Stimulated activated CD4-positive, alpha-beta T cell treated with anti-CD3 and anti-CD28 coated beads, Interleukin-4, amount 100 ng/mL, for 48 hours (primary cell): ENCODE results near the gene BTG3.

Source experiments
- DNase-seq, 2 donors: peaks; one replicate each; pipeline ENCODE4 v3.0.0-alpha.2; 2020; ENCODE audit warnings: low read depth in 2 of 2

Gene BTG3

DNA sequence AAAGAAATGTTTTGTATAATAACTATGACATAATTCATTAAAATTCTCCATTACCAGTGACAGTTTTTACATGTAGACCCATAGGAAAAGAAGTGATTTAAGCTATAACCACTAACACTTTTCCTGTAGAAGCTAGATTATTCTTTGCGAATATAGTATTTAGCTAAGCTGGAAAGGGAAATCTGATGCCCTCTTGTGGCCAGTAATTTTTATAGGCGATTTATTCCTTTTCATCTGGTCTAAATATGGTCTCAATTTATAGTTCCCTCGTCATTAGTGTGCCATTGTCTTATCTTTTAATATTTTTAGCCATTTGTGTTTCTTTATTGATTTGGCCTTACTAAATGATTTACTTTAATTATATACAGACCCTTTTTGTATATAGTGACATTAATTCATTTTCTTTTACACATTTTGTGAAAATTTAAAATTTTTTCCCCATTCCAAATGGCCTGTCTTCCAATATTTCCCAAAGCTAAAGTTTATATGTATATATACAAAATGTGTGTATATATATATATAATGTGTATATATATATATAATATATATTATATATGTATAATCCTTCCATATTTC, 26.7 kb downstream of the BTG3 start:
- no peak for DNase-seq

DNA sequence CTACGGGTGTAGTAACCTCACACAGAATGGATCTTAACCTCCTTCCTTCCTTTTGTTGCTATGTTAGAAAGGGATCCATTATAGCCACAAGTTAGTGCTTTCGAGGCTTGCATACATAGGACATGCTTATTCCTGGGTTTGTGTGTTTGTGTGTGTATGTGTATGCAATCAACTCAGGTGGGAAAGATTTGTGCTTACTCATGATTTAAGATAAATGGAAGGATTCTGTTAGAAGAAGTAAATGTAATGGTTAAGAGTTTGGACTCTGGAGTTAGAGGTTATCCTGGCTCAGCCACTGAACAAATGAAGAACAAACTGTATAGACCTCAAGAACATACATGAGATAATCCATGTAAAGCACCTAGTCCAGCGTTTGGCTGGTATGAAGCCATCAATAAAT, 28.8 kb downstream of the BTG3 start:
- no peak for DNase-seq

DNA sequence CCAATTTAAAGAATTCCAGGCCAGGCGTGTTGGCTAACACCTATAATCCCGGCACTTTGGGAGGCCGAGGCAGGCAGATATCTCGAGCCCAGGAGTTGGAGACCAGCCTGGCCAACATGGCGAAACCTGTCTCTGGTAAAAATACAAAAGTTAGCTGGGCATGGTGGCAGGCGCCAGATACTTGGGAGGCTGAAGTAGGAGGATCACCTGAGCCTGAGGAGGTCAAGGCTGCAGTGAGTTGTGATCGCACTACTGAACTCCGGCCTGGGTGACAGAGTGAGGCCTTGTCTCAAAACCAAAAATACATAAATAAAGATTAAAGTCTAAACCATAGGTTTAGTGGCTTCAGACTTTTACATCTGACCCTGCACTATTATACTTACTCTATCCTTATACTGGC, 32.4 kb downstream of the BTG3 start:
- DNase-seq = no peak

DNA sequence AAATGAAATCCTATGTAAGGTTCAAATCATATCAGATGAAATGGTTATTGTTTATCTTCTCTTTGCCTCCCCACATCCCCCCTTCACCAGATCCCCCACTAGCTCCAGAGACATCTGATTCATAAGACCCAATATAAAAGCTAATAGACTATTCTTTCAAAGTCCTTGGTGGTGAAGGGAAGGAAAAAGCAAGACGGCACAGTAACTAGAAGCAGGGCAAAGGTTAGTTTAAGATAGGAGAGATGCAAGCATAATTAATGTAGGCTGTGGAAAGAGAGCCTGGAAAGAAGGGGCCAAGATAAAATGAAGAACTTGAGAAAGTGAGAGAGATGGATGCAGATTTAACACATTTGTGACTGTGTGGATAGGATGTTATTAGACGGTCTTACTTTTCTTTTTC, 33.8 kb downstream of the BTG3 start:
- no peak for DNase-seq

DNA sequence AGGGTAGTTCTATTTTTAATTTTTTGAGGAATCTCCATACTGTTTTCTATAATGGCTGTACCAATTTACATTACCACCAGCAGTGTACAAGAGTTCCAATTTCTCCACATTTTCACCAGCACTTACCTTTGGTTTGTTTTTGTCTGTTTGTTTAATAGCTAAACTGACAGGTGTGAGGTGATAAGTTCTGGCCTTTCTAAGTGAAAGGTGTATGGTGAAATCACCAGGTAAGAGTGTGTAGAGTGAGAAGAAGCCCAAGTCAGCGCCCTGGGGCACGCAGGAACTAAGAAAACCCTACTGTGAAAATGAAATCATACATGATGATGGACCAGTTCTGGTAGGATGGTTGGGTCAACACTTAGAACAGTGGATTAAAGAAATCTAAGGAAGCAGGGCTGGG, 34.5 kb downstream of the BTG3 start:
- no peak for DNase-seq

DNA sequence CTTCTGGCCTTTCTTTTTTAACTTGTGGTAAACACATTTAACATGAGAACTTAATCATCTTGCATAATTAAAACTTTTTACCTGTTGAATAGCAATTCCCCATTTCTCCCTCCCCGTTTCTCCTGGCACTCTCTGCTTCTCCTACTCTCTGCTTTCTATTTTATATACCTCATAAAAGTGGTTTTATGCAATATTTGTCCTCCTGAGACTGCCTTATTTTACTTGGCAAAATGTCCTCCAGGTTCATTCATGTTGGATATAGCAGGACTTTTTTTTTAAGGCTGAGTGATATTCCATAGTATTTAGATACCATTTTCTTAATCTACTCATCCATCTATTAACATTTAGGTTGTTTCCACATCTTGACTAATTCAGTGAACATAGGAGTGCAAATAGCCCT, 35.0 kb downstream of the BTG3 start:
- DNase-seq = no peak

DNA sequence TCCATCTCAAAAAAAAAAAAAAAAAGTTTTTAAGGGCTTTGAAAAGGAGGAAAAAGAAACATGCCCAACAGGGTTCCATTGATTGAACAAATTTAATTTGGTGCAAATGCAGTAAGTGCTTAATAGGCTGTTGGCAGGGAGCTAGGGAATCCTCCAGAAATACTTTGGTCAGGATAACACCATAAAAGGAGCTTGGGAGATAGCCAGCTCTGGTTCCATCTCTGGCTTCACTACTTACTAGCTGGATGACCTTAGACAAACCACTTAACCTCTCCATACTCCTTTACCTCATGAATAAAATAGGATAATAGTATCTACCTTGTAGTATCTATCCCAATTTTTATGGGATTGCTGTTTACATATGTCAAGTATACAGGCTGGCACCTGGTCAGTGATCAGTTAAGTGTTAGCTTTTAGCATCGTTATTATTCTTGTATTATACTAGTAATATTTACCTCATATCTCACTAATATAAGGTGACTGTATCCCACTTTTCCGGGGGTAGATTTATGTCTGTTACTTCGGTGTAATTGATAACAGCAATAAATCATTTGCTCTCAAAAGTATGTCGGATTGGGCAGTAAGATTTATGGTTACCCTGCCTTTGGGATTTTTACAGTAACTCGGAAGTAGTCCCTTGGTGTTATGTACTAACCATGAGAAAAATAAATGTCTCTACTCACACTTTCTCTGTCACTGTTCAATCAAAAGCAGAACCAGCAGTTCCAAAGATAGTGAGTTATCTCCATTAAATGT, 36.4 kb downstream of the BTG3 start:
- no peak for DNase-seq

DNA sequence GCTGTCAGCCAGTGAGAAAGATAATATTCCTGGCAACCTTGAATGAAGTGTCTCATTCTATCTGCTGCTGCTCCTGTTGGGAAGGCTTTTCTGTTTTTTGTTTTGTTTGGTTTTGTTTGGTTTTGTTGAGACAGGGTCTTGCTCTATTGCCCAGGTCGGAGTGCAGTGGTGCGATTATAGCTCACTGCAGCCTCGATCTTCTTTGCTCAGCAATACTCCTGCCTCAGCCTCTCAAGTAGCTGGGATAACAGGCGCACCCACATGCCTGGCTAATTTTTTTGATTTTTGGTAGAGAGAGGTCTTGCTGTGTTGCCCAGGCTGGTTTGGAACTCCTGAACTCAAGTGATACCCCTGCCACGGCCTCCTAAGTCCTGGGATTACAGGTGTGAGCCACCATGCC, 37.6 kb downstream of the BTG3 start:
- DNase-seq = no peak

DNA sequence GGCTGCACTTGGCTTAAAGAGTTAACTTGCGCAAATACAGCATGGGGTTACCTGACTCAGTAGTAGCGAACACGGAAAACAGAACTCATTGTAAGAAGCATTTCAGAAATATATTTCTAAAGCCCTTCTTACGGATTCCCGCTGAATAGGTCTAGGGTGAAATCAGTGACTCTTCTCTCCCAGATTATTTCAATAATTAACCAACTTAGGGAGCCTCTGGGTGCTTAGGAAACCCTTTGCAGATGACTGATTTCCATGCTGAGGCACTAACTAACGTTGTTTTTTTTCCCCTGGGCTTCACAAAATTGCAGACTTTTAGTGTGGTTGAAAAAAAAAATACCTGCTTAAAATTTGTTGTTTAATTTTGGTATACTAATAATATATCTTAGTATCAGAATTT, 40.3 kb downstream of the BTG3 start:
- no peak for DNase-seq

DNA sequence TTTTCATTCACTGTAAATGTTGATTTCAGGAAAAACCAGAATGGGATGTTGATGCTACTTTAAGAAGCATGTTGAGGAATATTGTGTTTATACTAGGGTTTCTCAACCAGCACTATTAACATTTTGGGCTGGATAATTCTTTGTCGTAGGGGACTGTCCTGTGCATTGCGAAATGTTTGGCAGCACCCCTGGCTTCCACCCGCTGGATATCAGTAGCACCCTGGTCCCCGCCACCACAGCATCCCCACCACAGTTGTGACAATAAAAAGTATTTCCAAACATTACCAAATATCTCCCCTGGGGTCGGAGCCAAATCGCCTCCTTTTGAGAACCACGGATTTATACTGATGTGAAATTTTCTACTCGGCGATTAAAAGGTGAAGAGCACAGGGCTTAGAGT, 41.9 kb downstream of the BTG3 start:
- no peak for DNase-seq

DNA sequence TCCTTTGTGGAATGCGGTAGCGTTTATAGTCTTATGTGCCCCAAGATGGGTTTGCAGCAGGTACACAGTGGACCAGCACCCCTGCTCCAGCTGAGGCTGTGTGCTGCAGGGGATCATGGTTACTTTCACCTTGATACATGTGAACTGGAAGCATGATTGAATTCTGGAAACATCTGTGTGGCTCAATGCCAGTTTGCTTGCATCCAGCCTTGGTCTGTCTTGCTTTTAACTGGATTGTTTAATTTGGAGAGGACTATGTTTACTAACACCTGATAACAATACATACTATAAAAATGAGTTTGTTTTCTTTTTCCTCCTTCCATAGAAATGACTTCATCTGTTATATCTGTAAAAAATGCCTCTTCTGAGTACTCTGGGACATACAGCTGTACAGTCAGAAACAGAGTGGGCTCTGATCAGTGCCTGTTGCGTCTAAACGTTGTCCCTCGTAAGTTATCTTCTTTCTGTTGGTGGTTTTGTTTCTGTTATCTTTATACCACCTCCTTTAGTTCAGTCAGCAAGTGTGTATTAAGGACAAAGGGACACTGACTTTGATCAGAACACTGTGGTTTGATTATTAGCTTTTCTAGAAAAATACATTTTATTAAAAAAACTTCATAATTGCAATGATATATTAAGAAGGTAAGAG, 52.2 kb downstream of the BTG3 start:
- no peak for DNase-seq

DNA sequence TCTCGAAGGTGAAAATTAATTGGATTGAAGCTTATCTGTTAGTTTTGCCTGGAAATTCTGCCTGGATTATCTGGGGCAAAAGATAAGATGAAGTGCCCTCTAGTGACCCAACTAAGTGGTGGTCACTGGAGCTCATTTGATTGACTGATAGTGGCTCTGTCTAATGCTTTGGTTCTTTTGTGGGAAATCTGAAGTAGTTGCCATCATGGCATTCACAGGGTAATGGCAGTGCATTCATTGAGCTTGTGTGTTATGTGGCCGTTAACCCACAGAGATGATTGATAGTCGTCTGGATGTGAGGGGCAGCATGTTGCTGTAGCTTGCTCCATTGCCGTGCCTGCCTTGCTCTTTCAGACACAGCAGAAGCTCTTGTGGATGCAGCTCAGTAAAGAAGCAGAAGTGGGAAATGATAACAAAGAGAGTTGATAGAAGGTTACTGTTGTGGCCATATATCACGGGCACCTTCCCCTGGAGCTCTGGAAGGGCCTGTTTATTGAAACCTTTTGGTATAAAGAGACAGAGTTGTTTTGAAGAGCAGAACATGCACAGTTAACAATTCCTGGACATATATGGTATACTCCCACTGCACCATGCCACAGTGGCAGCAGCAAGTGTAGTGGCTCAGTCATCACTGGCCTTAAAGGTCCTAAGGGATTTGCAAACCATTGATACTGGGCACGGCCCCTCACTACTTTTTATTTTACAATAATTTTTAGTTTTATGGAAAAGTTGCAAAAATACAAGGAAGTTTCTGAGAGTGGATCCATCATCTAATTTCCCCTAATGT, 57.8 kb downstream of the BTG3 start:
- no peak for DNase-seq

DNA sequence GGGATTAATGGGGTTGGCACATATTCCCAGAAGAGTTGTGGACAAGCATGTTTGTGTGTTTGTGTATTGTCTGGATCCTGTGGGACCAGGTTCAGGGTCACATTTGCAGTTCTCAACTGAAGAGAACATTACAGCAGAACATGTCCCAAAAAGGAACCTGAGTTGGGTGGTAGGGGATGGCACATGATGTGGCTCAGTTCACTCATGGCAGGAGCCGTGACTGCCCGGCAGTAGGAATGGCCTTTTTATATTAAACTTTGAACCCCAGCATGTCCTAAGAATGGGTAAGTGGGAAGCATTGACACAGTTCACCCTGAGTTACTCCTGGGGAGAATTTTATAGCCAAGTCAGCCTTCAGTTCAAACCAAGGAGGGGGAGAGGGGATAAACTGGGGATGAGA, 58.6 kb downstream of the BTG3 start:
- DNase-seq = no peak

DNA sequence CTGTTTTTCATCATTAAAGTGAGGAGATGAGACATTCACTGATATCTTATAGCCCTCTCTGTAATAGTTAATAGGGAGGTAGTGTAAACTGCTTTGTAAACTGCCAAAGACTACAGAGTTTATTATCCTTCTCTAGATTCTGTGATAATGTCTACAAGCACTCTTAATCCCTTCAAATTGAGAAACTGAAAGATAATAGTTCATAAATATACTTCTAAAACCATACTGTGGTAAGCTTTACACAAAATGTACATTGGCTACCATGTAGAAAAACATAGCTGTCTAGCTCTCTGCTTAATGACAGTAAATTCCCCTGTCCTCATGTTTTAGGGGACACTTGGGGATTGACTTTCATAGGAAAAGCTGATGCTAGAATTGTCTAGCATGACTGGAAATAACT, 60.3 kb downstream of the BTG3 start:
- DNase-seq = no peak

DNA sequence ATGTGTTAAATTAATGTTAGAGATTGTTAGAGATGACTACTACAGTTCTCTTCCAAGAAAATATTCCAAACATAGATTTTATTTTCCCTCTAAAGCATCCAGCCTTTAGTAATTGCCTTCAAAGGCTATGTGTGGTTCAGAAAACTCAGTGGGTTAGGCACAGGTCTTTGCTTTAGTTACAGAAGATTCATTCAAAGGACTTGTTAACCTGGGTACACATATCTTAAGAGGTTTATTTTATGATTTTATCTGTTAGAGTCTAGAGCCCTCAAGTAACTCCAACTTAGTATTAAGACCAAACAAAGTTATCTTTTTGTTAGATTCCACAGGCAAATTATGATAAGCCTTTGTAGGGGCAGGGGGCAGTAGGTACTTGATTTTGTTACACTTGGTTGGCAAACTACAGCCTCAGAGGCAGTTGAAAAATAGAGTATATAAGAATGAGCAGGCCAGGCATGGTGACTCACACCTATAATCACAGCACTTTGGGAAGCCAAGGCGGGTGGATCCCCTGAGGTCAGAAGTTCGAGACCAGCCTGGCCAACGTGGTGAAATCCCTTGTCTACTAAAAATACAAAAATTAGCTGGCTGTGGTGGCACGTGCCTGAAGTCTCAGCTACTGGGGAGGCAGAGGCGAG, 61.9 kb downstream of the BTG3 start:
- no peak for DNase-seq

DNA sequence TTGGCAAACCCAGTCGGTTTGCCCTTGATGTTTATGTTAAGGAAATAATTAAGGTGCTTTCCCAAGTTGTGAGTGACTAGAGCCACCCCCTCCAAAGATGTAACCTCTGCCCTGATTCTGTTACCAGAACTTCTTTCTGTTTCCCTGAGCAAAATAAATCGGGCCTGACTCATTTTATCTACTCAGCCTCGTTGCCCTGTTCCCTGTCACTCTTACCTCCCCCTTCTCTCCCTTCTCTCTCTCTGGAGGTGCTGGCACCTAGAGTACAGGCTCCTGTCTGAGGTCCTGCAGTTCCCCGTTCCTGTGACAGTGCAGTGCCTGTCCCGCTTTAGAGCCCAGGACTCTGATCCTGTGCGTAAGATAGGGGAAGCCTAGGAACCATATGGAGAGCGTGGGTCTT, 64.4 kb downstream of the BTG3 start:
- DNase-seq = no peak

DNA sequence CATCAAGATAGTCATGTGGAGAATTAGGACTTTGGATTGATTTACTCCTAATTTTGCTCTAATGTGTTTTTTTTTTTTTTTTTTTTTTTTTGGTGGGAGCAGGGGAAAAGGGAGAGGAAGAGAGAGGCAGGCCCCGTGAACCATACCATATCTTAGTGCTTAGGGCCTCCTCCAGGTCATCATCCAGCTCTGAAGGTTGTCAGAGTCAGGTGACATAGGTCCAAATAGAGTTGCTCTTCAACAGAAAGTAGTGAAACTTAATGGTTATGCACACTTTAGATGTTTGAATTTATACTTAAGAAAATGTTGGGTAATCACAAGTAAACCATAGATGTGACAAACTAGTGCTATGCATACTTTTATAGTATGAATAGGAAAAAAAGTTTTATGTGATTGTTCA, 67.7 kb downstream of the BTG3 start:
- DNase-seq = no peak
